K562 (cell line): Measurements from ENCODE around the gene LONP1. TPM values are rescaled to one million over a fixed set of nuclear protein-coding genes. Genes with fewer than 3 reads are reported as not detected.

Experiments
- CHD2 ChIP-seq: IDR thresholded peaks from 2 replicates; pipeline ENCODE4 v1.6.1; 2011; ENCODE audit warnings: low read depth, low read length
- CTBP1 ChIP-seq: fragments of 450-650 bp; IDR thresholded peaks from 2 replicates; pipeline ENCODE4 v1.6.1; 2016; ENCODE audit warnings: borderline replicate concordance
- ERF ChIP-seq: fragments of 450-650 bp; formaldehyde crosslinking; IDR thresholded peaks from 2 replicates; pipeline ENCODE4 v1.4.0; 2020; ENCODE audit warnings: mild to moderate bottlenecking, mixed read lengths
- FIP1L1 ChIP-seq: fragments of 200-400 bp; formaldehyde crosslinking; IDR thresholded peaks from 2 replicates; pipeline ENCODE4 v1.6.1; 2018; ENCODE audit warnings: mild to moderate bottlenecking, low read depth, low read length; ENCODE audit not compliant: poor library complexity, severe bottlenecking
- GABPB1 ChIP-seq: sonication (generic); formaldehyde crosslinking; IDR thresholded peaks from 2 replicates; pipeline ENCODE4 v1.8.0; 2022; ENCODE audit warnings: mild to moderate bottlenecking, missing genetic modification reagents
- HMGN3 ChIP-seq: IDR thresholded peaks from 2 replicates; pipeline ENCODE4 v1.6.1; 2011; ENCODE audit warnings: borderline replicate concordance, low read depth, mild to moderate bottlenecking, mixed read lengths, low read length; ENCODE audit not compliant: insufficient read length; ENCODE audit errors: extremely low read depth
- JUND ChIP-seq, 2 experiments: IDR thresholded peaks; 2 replicates in 1 of 2; 3 replicates in 1 of 2; pipeline ENCODE4 v1.6.1; 2011; ENCODE audit warnings: borderline replicate concordance in 2 of 2, low read depth in 2 of 2, low read length in 2 of 2, improper control_type of control experiment in 1 of 2, missing biosample characterization in 1 of 2, missing genetic modification characterization in 1 of 2, missing genetic modification reagents in 1 of 2
- MBD2 ChIP-seq: sonication (generic); IDR thresholded peaks from 2 replicates; pipeline ENCODE4 v1.6.1; 2016; ENCODE audit warnings: low read depth, borderline replicate concordance
- POLR2A ChIP-seq: fragments of 450-650 bp; conservative IDR thresholded peaks from 2 replicates; pipeline ENCODE4 v1.6.1; 2016
- RB1 ChIP-seq: fragments of 450-650 bp; IDR thresholded peaks from 2 replicates; pipeline ENCODE4 v1.6.1; 2017; ENCODE audit warnings: low read depth, mild to moderate bottlenecking
- TARDBP ChIP-seq: fragments of 450-650 bp; IDR thresholded peaks from 2 replicates; pipeline ENCODE4 v1.6.1; 2016
- TCF3 ChIP-seq: sonication (generic); formaldehyde crosslinking; IDR thresholded peaks from 2 replicates; pipeline ENCODE4 v1.4.0; 2020; ENCODE audit warnings: mild to moderate bottlenecking, missing genetic modification reagents
- TOE1 ChIP-seq, 2 experiments: fragments of 450-650 bp in 1 of 2; sonication (generic) in 1 of 2; formaldehyde crosslinking in 1 of 2; IDR thresholded peaks; 2 replicates each; pipeline versions ENCODE4 v1.7.1 to v1.8.0; 2016 to 2022; ENCODE audit warnings: borderline replicate concordance in 2 of 2, mild to moderate bottlenecking in 2 of 2, antibody characterized with exemption in 1 of 2, inconsistent platforms in 1 of 2, low read depth in 1 of 2, missing genetic modification reagents in 1 of 2, moderate library complexity in 1 of 2
- XRCC5 ChIP-seq: fragments of 200-400 bp; formaldehyde crosslinking; IDR thresholded peaks from 2 replicates; pipeline ENCODE4 v1.6.1; 2017; ENCODE audit warnings: low read depth, mild to moderate bottlenecking, low read length
- ZBTB7A ChIP-seq: IDR thresholded peaks from 2 replicates; pipeline ENCODE4 v1.6.1; 2011; ENCODE audit warnings: low read depth, mild to moderate bottlenecking, low read length, moderate library complexity, borderline replicate concordance; ENCODE audit not compliant: control insufficient read depth
- ZNF165 ChIP-seq: fragments of 250-450 bp; sonication (Bioruptor Pico); IDR thresholded peaks from 2 replicates; pipeline ENCODE4 v1.4.0; 2020; ENCODE audit warnings: borderline replicate concordance
- ZNF830 ChIP-seq: fragments of 250-450 bp; sonication (Bioruptor Pico); IDR thresholded peaks from 2 replicates; pipeline ENCODE4 v1.5.0; 2021; ENCODE audit warnings: mild to moderate bottlenecking
- polyA plus RNA-seq, 8 experiments: library from polyadenylated mRNA; depleted of rRNA in 4 of 8; stranded (reverse) in 5 of 8; unstranded in 3 of 8; fragments of >200 nt; fragmentation: Nextera tagmentation in 2 of 8; fragmentation: Illumina TruSeq in 1 of 8; extraction: Ambion mirVana in 2 of 8; extraction: Trizol in 1 of 8; gene quantifications; 2 replicates each; pipeline versions ENCODE4 v1.2.1 to v1.2.3, GENCODE V29; 2011 to 2014; ENCODE audit warnings: inconsistent platforms in 1 of 8, missing spikeins in 1 of 8
- total RNA-seq, 7 experiments: library from RNA; depleted of rRNA in 6 of 7; stranded (reverse); fragments of >200 nt in 6 of 7; fragmentation: Illumina TruSeq in 2 of 7; extraction: Trizol in 2 of 7; gene quantifications; 2 replicates each; pipeline versions ENCODE4 v1.2.1 to v1.2.3, GENCODE V29; 2011 to 2021; ENCODE audit warnings: low replicate concordance in 1 of 7
- TF ChIP-seq, protein P1 (sequence below): IDR thresholded peaks from 3 replicates; pipeline ENCODE4 v1.6.1; 2011; ENCODE audit warnings: borderline replicate concordance, mild to moderate bottlenecking, moderate library complexity; ENCODE audit not compliant: insufficient read length; ENCODE audit errors: extremely low read depth
- TF ChIP-seq, protein P2 (sequence below), 3 experiments: IDR thresholded peaks in 2 of 3; conservative IDR thresholded peaks in 1 of 3; 2 replicates each; pipeline ENCODE4 v1.5.1; 2011 to 2012; ENCODE audit warnings: low read length in 3 of 3, mild to moderate bottlenecking in 3 of 3, control low read depth in 2 of 3, improper control_type of control experiment in 1 of 3, inconsistent platforms in 1 of 3, low read depth in 1 of 3, mixed read lengths in 1 of 3, moderate library complexity in 1 of 3; ENCODE audit not compliant: insufficient read depth in 2 of 3
- TF ChIP-seq, protein P3 (sequence below), 2 experiments: IDR thresholded peaks; 2 replicates each; pipeline ENCODE4 v1.6.1; 2011; ENCODE audit warnings: borderline replicate concordance in 1 of 2, control low read depth in 1 of 2, low read depth in 1 of 2, low read length in 1 of 2, mild to moderate bottlenecking in 1 of 2, mixed read lengths in 1 of 2, moderate library complexity in 1 of 2; ENCODE audit not compliant: insufficient read depth in 1 of 2, insufficient read length in 1 of 2, poor library complexity in 1 of 2, severe bottlenecking in 1 of 2; ENCODE audit errors: extremely low read depth in 1 of 2

Gene LONP1
- total and polyA plus RNA-seq, 9 of the 15 experiments (the other 6 are each of a cell fraction or from before 2014, with no cell fraction given), result 1.1 to 238 (median 84.5) TPM

DNA sequence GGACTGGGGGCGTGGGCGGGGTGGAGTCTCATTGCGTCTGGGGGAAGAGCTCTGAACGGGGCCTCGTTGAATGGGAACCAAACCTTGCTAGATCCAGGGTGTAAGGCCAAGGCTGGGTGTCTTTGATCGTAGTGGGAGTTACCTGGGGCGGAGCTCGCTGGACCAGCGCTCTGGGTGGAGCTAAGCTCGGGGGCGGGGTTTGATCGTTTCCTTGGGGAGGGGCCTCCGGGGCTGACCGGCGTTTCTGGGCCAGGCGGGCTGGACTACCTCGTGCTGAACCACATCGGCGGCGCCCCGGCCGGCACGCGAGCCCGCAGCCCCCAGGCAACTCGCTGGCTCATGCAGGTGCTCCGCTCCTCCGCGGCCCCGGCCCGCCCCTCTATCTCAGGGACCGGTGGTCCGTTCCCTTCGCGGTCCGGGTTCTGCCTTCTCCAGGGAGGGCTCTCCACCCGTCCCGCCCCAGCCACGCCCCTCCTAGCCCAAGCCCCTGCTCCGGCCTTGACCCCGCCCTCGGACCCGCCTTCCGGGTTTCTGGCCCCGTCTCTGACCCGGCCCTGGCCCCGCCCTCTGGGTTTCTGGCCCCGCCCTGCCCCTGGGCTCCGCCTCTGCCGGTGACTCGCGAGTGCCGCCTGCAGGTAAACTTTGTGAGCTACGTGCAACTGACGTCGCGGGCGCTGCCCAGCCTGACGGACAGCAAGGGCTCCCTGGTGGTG lies 33.1 kb downstream of the LONP1 start (continued):
- TF ChIP-seq TOE1 (IDR thresholded peaks at IDR 0.05; ENCODE audit: borderline replicate concordance), result peak; percentile 63; the same call in 1 of the 2 replicates
- no peak for TF ChIP-seq TOE1 (CRISPR knock-in tag; IDR thresholded peaks at IDR 0.05; ENCODE audit: borderline replicate concordance, low read depth)
- TF ChIP-seq TCF3 (CRISPR knock-in tag), result peak; percentile 23; the same call in 1 of the 2 replicates
- peak; percentile 83; the same call in 1 of the 2 replicates for TF ChIP-seq XRCC5
- TF ChIP-seq, protein P1, sequence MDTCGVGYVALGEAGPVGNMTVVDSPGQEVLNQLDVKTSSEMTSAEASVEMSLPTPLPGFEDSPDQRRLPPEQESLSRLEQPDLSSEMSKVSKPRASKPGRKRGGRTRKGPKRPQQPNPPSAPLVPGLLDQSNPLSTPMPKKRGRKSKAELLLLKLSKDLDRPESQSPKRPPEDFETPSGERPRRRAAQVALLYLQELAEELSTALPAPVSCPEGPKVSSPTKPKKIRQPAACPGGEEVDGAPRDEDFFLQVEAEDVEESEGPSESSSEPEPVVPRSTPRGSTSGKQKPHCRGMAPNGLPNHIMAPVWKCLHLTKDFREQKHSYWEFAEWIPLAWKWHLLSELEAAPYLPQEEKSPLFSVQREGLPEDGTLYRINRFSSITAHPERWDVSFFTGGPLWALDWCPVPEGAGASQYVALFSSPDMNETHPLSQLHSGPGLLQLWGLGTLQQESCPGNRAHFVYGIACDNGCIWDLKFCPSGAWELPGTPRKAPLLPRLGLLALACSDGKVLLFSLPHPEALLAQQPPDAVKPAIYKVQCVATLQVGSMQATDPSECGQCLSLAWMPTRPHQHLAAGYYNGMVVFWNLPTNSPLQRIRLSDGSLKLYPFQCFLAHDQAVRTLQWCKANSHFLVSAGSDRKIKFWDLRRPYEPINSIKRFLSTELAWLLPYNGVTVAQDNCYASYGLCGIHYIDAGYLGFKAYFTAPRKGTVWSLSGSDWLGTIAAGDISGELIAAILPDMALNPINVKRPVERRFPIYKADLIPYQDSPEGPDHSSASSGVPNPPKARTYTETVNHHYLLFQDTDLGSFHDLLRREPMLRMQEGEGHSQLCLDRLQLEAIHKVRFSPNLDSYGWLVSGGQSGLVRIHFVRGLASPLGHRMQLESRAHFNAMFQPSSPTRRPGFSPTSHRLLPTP, result peak; percentile 59
- TF ChIP-seq ZNF830, result no peak
- peak; percentile 47; the same call in 1 of the 2 replicates for TF ChIP-seq RB1
- TF ChIP-seq TARDBP, result peak; percentile 33; the same call in 1 of the 2 replicates
- peak; percentile 64 for TF ChIP-seq HMGN3
- peak; percentile 74; the same call in 1 of the 2 replicates for TF ChIP-seq ZBTB7A
- TF ChIP-seq CTBP1, result peak; percentile 34; the same call in 1 of the 2 replicates
- TF ChIP-seq JUND (IDR thresholded peaks at IDR 0.05; ENCODE audit: borderline replicate concordance, low read depth, low read length), result 0 out of 2 replicates have a peak, but pooled peaks have one; percentile 24
- peak; percentile 19; the same call in 1 of the 3 replicates for TF ChIP-seq JUND (tag; IDR thresholded peaks at IDR 0.05; ENCODE audit: borderline replicate concordance, low read depth, low read length)
- TF ChIP-seq MBD2, result peak; percentile 39; the same call in 1 of the 2 replicates
- no peak for TF ChIP-seq CHD2
- TF ChIP-seq ERF (CRISPR knock-in tag), result 0 out of 2 replicates have a peak, but pooled peaks have one; percentile 42
- TF ChIP-seq ZNF165 (CRISPR knock-in tag), result no peak
- TF ChIP-seq POLR2A, result peak; percentile 80
- TF ChIP-seq, protein P2, sequence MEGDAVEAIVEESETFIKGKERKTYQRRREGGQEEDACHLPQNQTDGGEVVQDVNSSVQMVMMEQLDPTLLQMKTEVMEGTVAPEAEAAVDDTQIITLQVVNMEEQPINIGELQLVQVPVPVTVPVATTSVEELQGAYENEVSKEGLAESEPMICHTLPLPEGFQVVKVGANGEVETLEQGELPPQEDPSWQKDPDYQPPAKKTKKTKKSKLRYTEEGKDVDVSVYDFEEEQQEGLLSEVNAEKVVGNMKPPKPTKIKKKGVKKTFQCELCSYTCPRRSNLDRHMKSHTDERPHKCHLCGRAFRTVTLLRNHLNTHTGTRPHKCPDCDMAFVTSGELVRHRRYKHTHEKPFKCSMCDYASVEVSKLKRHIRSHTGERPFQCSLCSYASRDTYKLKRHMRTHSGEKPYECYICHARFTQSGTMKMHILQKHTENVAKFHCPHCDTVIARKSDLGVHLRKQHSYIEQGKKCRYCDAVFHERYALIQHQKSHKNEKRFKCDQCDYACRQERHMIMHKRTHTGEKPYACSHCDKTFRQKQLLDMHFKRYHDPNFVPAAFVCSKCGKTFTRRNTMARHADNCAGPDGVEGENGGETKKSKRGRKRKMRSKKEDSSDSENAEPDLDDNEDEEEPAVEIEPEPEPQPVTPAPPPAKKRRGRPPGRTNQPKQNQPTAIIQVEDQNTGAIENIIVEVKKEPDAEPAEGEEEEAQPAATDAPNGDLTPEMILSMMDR (IDR thresholded peaks at IDR 0.05 in 2 of 3, conservative IDR thresholded peaks at IDR 0.05 in 1 of 3; ENCODE audit: insufficient read depth in 2 of 3, low read depth in 1 of 3, low read length in 3 of 3), result peak; percentile 80 to 96 (median 95)
- peak; percentile 69 for TF ChIP-seq GABPB1 (CRISPR knock-in tag)
- peak; percentile 91 for TF ChIP-seq FIP1L1
- TF ChIP-seq, protein P3, sequence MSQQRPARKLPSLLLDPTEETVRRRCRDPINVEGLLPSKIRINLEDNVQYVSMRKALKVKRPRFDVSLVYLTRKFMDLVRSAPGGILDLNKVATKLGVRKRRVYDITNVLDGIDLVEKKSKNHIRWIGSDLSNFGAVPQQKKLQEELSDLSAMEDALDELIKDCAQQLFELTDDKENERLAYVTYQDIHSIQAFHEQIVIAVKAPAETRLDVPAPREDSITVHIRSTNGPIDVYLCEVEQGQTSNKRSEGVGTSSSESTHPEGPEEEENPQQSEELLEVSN (IDR thresholded peaks at IDR 0.05; ENCODE audit: borderline replicate concordance in 1 of 2, extremely low read depth in 1 of 2, insufficient read depth in 1 of 2, insufficient read length in 1 of 2, low read depth in 1 of 2, low read length in 1 of 2, poor library complexity in 1 of 2, severe bottlenecking in 1 of 2), result peak; percentile 25 to 89
